Iris pigment epithelial cell (primary cell): ENCODE results near the gene CYP4V2.
A peak's percentile ranks its signal among the peaks of the same experiment; 100 is the strongest.
"Not testable (repeated sequence)": the region's sequence is repeated elsewhere in the genome, so short reads cannot be mapped to it uniquely, and the experiment has no call there.

Source experiments
- DNase-seq: peaks from one replicate; pipeline ENCODE4 v3.0.0-alpha.2; 2011; ENCODE audit warnings: low read depth

CYP4V2 gene

GRCh38 chr4:186228514-186228894 is 37.1 kb downstream of the CYP4V2 start:
- no peak for DNase-seq

GRCh38 chr4:186234367-186234766 is 43.0 kb downstream of the CYP4V2 start:
- no peak for DNase-seq

DNA sequence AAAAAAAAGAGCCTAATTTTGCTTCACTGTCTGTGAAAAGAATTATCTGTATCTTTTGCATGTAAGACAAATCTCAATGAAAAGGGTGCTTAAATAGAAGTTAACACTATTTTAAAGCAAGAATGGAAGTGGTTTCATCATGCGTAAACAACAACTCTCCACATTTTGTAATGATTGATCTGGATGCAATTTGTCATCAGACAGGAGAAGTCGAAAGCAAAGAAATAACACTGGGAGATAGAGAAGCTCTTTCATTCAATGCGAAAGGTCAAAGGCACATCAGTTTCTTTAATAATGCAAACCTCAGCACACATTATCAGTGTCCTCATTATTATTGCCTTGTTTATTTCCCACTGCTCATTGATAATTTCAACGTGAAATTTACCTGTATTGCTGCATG is 44.8 kb downstream of the CYP4V2 start:
- DNase-seq: no peak

DNA sequence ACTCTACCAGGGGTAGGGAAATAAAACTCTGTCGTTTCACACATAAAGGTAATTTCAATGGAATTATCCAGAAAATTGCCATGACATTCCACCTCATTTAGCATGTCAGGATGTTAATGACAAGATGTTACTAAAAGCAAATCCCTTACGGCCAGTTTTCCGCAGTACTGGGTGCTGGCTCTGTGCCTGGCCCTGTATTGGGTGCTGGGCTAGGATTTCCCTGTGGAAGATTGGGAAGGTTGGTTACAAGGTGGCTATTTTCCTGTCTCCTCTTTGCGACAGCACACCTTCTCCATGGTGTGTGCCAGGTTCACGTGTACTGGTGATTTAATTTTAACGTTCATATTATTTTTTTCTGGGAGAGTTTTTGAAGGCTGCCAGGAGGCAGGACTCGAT is 49.1 kb downstream of the CYP4V2 start:
- no peak for DNase-seq

GRCh38 chr4:186240848-186241491 is 49.6 kb downstream of the CYP4V2 start:
- no peak for DNase-seq

DNA sequence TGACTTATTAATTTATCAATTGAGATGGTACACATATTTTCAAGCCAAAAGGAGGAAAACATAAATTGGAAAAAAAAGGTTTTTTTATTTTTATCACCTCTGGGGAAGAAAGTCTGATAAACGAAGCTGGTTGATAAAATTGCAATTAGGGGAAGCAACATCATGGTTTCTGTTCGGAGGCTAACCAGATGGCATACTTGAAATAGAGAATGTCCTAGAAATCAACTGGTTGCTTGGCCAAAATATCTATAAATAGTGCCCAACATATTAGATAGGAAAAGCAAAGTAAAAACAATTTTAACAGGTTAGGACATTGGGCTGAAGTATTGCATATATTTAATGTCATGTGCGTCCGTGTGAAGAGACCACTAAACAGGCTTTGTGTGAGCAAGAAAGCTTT is 50.2 kb downstream of the CYP4V2 start:
- DNase-seq: no peak

GRCh38 chr4:186242031-186242430 is 50.7 kb downstream of the CYP4V2 start:
- not testable (repeated sequence) for DNase-seq

GRCh38 chr4:186243331-186243730 is 52.0 kb downstream of the CYP4V2 start:
- DNase-seq: no peak

GRCh38 chr4:186244835-186245234 is 53.5 kb downstream of the CYP4V2 start:
- no peak for DNase-seq

DNA sequence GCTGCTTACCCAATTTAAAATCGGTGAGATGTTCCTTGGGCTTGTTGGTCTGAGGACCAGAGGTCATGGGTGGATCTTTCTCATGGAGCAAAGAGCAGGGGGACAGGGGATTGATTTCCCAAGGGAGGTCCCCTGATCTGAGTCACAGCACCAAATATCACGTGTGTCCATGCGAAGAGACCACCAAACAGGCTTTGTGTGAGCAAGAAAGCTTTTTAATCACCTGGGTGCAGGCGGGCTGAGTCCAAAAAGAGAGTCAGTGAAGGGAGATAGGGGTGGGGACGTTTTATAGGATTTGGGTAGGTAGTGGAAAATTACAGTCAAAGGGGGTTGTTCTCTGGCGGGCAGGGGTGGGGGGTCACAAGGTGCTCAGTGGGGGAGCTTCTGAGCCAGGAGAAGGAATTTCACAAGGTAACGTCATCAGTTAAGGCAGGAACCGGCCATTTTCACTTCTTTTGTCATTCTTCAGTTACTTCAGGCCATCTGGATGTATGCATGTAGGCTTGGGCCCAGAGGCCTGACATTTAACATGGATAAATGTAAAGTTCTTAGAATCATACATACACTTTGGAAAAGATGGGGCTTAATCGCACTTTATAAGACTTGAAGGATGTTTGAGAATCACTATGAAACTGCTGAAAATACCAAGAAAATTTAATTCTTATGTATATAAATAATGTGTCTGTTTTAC is 55.8 kb downstream of the CYP4V2 start:
- not testable (repeated sequence) for DNase-seq

GRCh38 chr4:186248643-186249042 is 57.3 kb downstream of the CYP4V2 start:
- DNase-seq: no peak

GRCh38 chr4:186249785-186250754 is 58.7 kb downstream of the CYP4V2 start:
- peak; percentile 69 for DNase-seq

GRCh38 chr4:186250760-186251159 is 59.4 kb downstream of the CYP4V2 start:
- DNase-seq: no peak

DNA sequence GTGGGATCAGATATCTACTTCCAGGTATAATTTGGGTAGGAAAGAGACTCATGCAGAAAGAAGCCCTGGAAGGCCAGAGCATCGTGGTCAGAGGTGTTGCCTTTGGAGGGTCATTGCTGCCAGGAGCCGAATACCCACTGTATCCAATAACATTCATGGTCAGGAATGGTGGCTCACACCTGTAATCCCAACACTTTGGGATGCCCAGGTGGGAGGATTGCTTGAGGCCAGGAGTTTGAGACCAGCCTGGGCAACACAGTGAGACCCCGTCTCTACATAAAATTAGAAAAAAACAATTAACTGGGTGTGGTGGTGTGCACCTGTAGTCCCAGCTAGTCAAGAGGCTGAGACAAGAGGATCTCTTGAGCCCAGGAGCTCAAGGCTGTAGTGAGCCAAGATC is 63.8 kb downstream of the CYP4V2 start:
- no peak for DNase-seq

GRCh38 chr4:186258216-186258811 is 66.9 kb downstream of the CYP4V2 start:
- DNase-seq: no peak

DNA sequence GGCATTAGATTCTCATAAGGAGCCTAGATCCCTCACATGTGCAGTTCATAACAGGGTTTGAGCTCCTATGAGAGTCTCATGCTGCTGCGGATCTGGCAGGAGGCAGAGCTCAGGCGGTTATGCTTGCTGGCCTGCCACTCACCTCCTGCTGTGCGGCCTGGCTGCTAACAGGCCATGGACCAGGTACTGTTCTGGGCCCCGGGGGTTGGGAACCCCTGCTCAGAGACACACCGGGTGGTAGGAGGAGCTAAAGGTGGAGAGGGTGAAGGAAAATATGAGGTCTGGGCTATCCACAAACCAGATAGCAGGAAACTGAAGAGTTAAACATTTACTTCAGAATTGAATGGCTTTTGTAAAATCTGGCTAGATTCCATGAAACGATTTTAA is 68.7 kb downstream of the CYP4V2 start:
- DNase-seq: no peak
